ENCODE data around the gene CITED4. TPM values are rescaled to one million over a fixed set of nuclear protein-coding genes. Genes with fewer than 3 reads are reported as not detected.

Gene CITED4
- total and polyA plus RNA-seq, 11 donors = 3.2 to 49.5 (median 29.2) TPM

DNA sequence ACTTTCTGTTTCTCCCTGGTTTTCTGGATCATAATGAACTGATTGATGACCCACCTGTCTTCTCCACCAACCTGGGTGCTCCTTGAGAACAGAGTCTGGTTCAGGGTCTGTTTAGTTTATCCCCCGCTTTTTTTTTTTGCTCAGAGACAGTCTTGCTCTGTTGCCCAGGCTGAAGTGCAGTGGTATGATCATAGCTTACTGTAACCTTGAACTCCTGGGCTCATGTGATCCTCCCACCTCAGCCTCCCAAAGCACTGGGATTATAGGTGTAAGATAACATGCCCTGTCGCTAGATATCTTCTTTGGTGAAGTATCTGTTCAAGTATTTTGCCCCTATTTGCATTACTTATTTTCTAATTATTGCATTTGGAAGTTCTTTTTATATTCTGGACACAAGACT, 30.2 kb upstream of the CITED4 start:
- Histone ChIP-seq H3K4me1 (no peaks in the 10 kb centered on the region), H3K27ac (no peak overlapping the region), H3K27me3 (no peaks in the 10 kb centered on the region), H3K36me3 (no peaks in the 10 kb centered on the region), H3K4me3 (no peak overlapping the region), H3K9me3 (peaks cover 0 to 26% (median 16%) of the 10 kb centered on the region in 12 donors)
- WGBS, 4 donors = 90 to 94% (median 92%) methylated on average over 2 of the region's 2 CpGs
- no peak for ATAC-seq
- intact Hi-C loops (cut with DNase I) = loop anchor here in 1 of 10 donors (5.0 kb wide), 1 partner anchor 40 kb away; no protein-coding TSS in a partner anchor
- no peak for DNase-seq
- TF ChIP-seq, protein P1, sequence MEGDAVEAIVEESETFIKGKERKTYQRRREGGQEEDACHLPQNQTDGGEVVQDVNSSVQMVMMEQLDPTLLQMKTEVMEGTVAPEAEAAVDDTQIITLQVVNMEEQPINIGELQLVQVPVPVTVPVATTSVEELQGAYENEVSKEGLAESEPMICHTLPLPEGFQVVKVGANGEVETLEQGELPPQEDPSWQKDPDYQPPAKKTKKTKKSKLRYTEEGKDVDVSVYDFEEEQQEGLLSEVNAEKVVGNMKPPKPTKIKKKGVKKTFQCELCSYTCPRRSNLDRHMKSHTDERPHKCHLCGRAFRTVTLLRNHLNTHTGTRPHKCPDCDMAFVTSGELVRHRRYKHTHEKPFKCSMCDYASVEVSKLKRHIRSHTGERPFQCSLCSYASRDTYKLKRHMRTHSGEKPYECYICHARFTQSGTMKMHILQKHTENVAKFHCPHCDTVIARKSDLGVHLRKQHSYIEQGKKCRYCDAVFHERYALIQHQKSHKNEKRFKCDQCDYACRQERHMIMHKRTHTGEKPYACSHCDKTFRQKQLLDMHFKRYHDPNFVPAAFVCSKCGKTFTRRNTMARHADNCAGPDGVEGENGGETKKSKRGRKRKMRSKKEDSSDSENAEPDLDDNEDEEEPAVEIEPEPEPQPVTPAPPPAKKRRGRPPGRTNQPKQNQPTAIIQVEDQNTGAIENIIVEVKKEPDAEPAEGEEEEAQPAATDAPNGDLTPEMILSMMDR (IDR thresholded peaks at IDR 0.05) = no peak
- TF ChIP-seq POLR2A (IDR thresholded peaks at IDR 0.05) = no peak

DNA sequence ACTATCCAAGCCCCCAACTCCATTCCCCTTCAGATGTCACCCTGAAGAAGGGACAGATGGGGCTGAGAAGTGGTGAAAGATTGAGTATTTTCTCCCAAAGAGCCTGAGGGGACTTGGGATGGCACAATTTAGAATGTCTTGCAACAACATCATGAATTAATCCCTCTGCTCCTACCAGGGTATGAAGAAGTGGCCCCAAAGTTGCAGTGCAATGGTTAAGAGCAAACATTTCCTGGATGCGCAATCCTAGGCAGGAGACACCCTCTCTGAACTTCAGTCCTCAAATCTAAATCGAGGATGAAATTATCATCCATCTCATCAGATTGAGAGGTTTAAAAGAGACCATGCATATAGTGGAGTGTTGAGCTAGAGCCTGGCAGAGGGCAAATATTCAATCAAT, 28.6 kb upstream of the CITED4 start:
- no peak for DNase-seq
- no peak overlapping the region for H3K27ac ChIP-seq
- H3K27me3 ChIP-seq = peaks cover 0 to 7% (median 0%) of the 10 kb centered on the region in 9 donors
- H3K4me1 ChIP-seq = no peaks in the 10 kb centered on the region
- H3K4me3 ChIP-seq = no peak overlapping the region
- H3K36me3 ChIP-seq = no peaks in the 10 kb centered on the region
- TF ChIP-seq, protein P1 (IDR thresholded peaks at IDR 0.05) = no peak
- no peak for TF ChIP-seq POLR2A (IDR thresholded peaks at IDR 0.05)
- 79 to 87% (median 83%) methylated on average over 2 of the region's 2 CpGs for WGBS, 4 donors
- no peak for ATAC-seq
- H3K9me3 ChIP-seq = peaks cover 0 to 26% (median 16%) of the 10 kb centered on the region in 12 donors
- intact Hi-C loops (cut with DNase I) = loop anchor here in 1 of 10 donors (5.0 kb wide), 1 partner anchor 42 kb away; no protein-coding TSS in a partner anchor

DNA sequence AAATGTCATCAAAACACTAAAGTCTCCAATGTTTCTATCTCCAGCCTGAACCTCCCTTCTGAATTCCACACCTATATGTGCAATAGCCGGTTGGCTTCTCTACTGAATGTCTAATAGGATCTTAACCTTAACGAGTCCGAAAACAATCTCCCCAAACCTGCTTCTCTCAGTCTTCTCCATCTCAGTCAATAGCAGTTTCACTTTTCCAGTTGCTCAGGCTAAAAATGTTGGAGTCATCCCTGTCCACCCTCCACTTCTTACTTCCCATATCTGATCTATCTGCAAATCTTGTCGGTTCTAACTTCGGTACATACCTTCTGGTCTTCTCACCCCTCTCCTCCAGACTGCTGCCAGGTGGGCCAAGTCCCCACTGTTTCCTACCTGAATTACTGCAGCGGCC, 25.5 kb upstream of the CITED4 start:
- H3K4me1 ChIP-seq = peaks cover 0 to 8% (median 0%) of the 10 kb centered on the region in 12 donors
- WGBS, 4 donors = 93 to 97% (median 96%) methylated on average over 6 of the region's 6 CpGs
- H3K9me3 ChIP-seq = no peaks in the 10 kb centered on the region
- H3K27ac ChIP-seq = no peak overlapping the region
- TF ChIP-seq, protein P1 (IDR thresholded peaks at IDR 0.05) = no peak
- no peak for TF ChIP-seq POLR2A (IDR thresholded peaks at IDR 0.05)
- peaks cover 7 to 35% (median 18%) of the 10 kb centered on the region in 9 donors for H3K27me3 ChIP-seq
- H3K4me3 ChIP-seq = no peak overlapping the region
- ATAC-seq = no peak
- no peak for DNase-seq
- no peaks in the 10 kb centered on the region for H3K36me3 ChIP-seq
- intact Hi-C loops (cut with DNase I) = no loop called here

DNA sequence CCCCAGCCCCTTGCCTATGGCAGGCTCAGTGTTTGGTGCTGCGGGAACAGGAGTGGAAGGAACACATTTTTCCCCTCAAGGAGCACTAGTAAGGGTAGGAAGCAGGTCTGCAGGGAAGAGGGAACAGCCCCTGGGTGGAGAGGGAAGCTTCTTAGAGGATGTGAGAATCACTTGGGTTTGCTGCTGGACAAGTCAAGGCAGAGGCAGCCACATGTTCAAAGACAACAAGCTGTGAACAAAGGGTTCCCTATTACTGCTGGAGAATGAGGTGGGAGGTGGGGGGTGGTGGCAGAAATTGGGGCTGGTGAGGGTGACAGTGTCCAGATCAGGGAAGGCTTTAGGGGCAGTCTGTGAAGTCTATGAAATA, 24.8 kb upstream of the CITED4 start:
- intact Hi-C loops (cut with DNase I) = no loop called here
- 85 to 94% (median 89%) methylated on average over 1 of the region's 1 CpG for WGBS, 4 donors
- Histone ChIP-seq H3K4me1 (peaks cover 0 to 8% (median 0%) of the 10 kb centered on the region in 12 donors), H3K9me3 (no peaks in the 10 kb centered on the region), H3K36me3 (no peaks in the 10 kb centered on the region), H3K27ac (no peak overlapping the region), H3K4me3 (no peak overlapping the region), H3K27me3 (peaks cover 7 to 36% (median 18%) of the 10 kb centered on the region in 9 donors)
- DNase-seq (no peak), ATAC-seq (peak in 1 of 4 donors; percentile 20)
- TF ChIP-seq, protein P1 (IDR thresholded peaks at IDR 0.05) = no peak
- no peak for TF ChIP-seq POLR2A (IDR thresholded peaks at IDR 0.05)
